GM06990 (cell line): ENCODE measurements around the gene KSR1.
"Not testable (repeated sequence)": the region's sequence is repeated elsewhere in the genome, so short reads cannot be mapped to it uniquely, and the experiment has no call there.

Source experiments
- DNase-seq: peaks from one replicate; pipeline ENCODE4 v3.0.0-alpha.2; 2011; ENCODE audit not compliant: insufficient read length; ENCODE audit errors: extremely low read depth
- H3K27me3 ChIP-seq: replicated peaks from 2 replicates; pipeline ENCODE4 v1.6.0; 2011; ENCODE audit warnings: low read length; ENCODE audit not compliant: control insufficient read depth, insufficient read depth
- H3K36me3 ChIP-seq: 2 replicates; pipeline ENCODE4 v1.5.1; 2011; ENCODE audit warnings: low read length; ENCODE audit not compliant: control insufficient read depth, insufficient read depth
- H3K4me3 ChIP-seq: replicated peaks from 2 replicates; pipeline ENCODE4 v1.5.1; 2011; ENCODE audit warnings: low read depth, mild to moderate bottlenecking, control low read depth, low read length
- TF ChIP-seq, protein P1 (sequence below): IDR thresholded peaks from 2 replicates; pipeline ENCODE4 v1.5.1; 2011; ENCODE audit warnings: low read length, control low read depth, mild to moderate bottlenecking, inconsistent platforms; ENCODE audit not compliant: insufficient read depth, poor library complexity, severe bottlenecking

The KSR1 gene

GRCh38 chr17:27671591-27671910, 215.3 kb downstream of the KSR1 start:
- Histone ChIP-seq H3K36me3 (no peaks in the 10 kb centered on the region), H3K4me3 (no peak overlapping the region), H3K27me3 (no peaks in the 10 kb centered on the region; the same call in 1 of the 2 replicates)
- no peak for DNase-seq
- TF ChIP-seq, protein P1, sequence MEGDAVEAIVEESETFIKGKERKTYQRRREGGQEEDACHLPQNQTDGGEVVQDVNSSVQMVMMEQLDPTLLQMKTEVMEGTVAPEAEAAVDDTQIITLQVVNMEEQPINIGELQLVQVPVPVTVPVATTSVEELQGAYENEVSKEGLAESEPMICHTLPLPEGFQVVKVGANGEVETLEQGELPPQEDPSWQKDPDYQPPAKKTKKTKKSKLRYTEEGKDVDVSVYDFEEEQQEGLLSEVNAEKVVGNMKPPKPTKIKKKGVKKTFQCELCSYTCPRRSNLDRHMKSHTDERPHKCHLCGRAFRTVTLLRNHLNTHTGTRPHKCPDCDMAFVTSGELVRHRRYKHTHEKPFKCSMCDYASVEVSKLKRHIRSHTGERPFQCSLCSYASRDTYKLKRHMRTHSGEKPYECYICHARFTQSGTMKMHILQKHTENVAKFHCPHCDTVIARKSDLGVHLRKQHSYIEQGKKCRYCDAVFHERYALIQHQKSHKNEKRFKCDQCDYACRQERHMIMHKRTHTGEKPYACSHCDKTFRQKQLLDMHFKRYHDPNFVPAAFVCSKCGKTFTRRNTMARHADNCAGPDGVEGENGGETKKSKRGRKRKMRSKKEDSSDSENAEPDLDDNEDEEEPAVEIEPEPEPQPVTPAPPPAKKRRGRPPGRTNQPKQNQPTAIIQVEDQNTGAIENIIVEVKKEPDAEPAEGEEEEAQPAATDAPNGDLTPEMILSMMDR: no peak

DNA sequence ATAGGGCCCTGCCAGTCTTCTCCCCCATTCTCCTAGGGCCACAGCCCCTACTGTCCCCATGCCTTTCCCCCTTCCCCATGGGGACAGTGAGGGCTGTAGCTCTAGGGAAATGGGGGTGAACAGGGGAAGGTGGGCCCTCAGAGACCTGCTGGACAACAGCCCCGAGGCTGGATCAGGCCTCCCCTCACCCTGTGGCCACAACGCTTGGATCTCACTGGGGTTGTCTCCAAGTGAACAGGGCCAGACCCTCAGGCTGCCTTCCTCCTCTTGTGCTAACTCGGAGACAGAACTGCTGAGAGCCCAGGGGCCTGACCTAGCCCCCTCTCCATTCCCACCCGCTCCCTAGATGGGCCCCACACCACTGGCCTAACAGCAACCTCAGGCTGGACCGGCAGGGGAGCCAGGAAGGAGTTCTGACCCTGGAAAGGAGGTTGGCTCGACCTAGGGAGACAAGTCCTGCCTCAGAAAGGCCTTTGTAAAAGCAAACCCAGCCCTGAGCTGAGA, 215.8 kb downstream of the KSR1 start:
- H3K4me3 ChIP-seq, DNase-seq, H3K36me3 ChIP-seq, H3K27me3 ChIP-seq: not testable (repeated sequence)

DNA sequence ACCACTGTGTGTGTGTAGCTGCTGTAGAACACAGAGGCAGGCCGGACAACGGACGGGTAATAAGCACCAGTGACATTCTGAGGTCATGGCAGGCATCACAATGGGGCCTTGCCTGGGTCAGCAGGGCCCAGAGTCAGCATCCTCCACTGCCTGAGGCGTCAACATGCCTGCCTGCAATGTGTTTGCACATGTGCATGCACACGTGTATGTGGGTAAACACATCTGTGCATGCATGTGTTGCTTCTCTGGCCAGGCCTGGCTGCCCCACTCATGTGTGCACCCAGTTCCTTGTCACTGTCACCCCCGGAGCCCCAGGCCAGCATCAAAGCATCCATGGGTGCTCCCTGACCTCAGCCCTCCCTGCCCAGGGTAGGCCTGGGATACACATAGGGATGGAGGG, 218.1 kb downstream of the KSR1 start:
- DNase-seq: no peak
- TF ChIP-seq, protein P1: no peak

More for the DNA sequence above, 218.1 kb downstream of the KSR1 start:
- Histone ChIP-seq H3K27me3 (no peaks in the 10 kb centered on the region; the same call in 1 of the 2 replicates), H3K4me3 (no peak overlapping the region), H3K36me3 (no peaks in the 10 kb centered on the region)
